ENCODE data around the gene SPTLC3.

The SPTLC3 gene

DNA sequence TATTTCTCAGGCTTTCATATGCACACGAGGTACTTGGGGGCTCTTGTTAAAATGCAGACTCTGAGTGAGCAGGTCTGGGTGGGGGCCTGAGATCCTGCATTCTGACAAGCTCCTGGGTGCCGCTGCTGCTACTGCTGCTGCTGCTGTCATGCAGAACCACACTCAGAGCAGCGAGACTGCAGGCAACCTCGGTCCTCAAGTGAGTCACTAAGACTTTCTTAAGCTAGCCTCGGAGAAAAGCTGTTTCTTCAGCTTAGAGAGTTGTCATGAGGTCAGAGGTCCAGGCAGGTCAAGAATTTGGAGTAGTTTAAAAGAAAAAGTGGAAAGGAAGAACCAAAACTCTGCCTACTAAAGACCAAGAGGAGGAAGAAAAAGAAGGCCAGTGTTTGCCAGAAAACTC lies 92.9 kb downstream of the SPTLC3 start:
- DNase-seq: no peak

DNA sequence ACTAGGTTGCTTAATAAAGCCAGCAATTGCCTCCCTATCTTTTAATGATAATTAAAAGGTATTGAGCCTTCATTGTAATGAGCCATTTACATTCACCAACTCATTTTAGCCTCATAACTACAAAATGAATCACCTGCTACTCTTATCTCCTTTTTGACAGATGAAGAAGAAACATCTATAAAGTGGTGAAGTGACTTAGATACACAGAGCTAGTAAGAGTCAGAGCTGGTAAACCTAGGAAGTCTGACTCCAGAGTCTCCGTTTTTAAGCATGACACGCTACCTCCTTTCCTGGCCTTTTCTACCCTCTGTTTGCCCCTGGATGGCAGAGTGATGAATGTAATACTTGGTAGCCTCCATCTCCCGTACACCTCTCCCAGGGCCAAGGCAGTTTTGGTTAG lies 93.5 kb downstream of the SPTLC3 start:
- DNase-seq: no peak

DNA sequence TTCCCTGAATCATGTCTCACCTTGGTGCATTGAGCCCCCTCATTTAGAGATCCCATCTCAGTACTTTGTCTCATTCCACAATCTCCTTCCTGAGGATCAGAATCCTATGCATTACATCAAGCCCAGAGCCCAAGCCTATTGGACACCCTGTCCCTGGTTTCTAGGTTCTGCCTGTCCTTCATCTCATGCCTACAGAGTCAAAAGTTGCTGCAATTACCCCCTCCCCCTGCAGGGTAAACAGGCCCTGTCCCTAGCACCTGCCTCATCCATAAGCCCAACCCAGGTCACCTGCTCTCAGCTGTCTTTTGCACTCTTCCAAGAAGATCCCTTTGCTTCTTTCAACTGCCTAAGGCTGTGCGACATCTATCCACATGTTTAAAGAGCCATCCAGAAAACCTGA lies 93.9 kb downstream of the SPTLC3 start:
- DNase-seq: no peak

DNA sequence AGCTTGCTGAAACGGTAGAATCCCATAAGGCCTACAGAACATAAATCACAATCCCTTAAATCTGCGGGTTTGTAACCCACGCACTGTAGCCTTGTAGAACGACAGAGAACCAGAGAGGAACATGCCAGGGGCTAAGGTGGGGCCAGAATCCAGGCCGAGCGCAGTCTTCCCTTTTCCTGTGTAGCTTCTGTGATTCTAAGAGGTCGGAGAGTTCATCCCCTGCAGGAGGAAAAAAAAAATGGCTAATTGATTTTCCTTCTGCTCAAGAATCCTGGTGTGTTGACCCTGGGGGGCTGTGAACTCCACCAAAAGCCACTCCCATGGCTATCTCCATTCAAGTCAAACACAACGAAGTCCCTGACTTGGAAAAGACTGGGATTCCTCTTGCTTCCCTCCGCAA lies 96.3 kb downstream of the SPTLC3 start:
- no peak for DNase-seq

DNA sequence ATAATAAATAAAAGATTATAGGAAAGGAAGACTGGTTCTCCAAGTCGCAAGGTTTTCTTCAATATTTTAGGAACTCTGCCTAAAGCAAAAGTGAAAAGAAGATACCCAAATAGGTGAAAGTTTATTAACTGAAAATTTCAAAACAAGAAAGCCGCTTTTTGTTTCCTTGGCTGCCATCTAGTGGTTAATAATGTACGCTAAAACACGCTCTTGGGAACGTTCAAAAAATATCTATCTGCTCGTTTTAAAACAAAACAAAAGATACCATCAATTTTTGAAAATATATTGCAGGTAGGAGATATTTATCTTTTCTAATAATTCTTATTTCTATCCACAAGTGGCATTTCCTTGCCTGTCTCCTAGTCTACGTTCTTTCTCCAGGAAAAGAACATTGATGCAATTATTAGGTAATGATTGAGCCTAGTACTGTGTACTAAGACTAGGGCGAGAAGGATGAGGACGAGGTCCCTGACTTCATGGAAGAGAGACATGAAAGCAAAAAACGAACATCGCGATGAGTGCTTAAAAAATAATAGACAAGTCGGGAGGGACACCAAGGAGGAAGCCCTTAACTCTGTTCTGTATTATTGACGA lies 97.2 kb downstream of the SPTLC3 start:
- no peak for DNase-seq

DNA sequence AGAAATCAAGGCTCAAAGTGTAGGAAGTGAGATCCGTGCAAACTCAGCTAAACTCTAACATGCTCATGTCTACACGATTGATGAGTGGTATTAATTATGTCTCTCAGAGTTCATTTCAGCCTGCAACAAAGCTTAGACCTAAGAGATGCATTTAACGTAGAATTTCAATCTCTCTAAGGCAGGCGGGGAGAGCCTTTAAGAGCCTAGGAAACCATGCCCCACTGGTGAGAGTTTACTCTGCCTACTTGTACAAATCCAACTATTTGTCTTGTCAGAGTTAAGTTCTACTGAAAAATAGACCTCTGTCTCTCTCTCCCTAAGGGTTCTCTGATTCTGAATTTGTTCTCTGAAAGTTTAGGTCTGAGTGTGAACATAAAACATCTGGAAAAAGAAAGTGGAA lies 100.9 kb downstream of the SPTLC3 start:
- no peak for DNase-seq

DNA sequence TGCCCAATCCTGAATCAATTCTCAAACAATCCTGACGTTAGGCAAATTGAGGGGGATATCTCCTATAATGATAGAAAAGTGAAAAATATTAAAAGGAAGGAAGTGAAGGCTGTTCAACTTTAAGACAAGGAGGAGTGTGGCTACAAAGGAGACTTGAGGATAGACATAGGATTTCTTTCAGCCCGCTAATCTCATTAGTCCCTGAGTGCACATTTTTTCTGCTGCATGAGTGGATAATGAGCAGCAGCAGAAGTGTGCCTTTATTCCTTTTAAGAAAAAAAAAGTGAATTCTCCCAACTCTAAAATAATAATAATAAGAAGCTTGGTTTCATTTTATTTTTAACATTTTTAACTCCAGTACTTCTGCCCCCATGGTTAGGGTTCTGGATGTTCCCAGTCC lies 102.0 kb downstream of the SPTLC3 start:
- no peak for DNase-seq

DNA sequence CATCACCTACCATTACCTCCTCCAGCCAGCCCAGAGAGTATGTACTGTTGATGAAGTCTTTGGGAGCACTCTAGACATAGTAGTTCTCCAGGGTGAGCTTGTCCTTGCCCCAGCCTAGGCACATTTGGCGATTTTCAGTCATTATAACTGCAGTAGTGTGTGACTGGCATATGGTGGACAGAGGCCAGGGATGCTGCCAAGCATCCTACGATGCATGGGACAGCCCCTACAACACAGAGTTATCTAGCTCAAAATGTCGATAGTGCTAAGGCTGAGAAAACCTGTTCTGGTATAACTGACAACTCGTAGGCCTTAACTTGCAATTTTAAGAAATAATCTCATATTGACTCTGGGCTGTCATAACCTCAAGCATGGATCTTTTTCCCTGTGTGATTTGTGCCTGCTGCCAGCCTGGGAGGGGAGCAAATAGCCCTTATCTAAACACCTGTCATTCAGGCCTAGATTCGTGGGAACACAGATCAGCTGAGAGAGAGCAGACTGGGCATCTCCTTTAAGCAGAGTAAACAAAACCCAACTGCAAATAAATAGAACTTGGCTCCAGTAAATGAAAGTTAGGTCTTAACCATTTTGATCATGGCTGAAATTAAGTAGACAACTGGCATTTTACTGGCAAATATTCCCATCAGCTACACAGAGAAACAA lies 102.6 kb downstream of the SPTLC3 start:
- DNase-seq: no peak

DNA sequence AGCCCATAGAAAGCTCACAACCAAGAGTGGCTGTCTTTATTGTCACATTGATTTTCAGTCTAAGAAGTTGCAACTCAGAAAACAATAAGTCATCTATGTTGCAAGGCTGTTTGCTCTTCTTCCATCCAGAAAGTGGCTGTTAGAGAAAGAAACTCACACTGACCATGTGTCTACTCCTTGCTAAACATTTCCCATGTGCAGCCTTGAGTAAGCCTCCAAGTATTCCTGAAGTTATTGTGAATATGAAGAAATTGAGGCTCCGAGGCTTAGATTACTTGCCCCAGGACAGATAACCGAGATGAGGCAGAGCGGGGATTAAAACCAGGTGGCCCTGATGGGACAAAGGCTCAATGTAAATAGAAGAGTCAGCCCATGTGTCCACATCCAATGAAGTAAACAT lies 105.0 kb downstream of the SPTLC3 start:
- DNase-seq: no peak

DNA sequence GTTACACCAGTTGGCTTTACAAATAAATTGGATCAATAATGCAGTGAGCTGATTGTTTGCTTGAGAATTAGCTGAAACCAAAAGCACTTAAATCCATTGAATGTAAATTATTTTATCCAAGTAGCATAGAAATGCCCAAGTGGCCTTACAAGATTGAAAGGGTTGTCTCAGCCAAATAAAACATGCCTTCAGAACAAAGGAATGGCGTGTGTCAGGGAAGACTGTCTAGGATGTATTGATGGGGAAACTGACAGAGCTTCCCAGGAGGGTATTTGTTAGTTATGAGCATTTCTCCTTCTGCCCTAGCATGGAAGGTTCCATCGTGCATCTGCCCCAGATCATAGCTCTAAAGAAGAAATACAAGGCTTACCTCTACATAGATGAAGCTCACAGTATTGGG lies 108.4 kb downstream of the SPTLC3 start:
- DNase-seq: no peak

DNA sequence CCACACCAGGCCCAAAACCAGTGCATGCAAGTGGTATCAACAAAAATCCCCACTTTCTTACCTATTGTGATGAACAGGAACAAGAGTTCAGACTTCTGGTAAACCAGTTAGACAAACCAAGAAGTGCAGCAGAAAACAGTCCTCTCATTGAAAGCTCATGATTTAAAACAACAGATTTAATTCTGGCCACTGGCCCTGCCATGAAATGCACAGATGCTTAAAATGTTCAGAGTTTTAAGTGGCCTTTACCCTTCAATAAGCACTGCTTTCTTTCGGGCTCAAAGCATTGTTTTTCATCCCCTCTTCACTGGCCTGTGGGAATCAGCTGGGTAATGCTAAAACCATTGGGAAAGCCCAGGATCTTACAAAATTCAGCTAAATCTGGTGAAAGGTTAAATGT lies 109.9 kb downstream of the SPTLC3 start:
- DNase-seq: no peak

DNA sequence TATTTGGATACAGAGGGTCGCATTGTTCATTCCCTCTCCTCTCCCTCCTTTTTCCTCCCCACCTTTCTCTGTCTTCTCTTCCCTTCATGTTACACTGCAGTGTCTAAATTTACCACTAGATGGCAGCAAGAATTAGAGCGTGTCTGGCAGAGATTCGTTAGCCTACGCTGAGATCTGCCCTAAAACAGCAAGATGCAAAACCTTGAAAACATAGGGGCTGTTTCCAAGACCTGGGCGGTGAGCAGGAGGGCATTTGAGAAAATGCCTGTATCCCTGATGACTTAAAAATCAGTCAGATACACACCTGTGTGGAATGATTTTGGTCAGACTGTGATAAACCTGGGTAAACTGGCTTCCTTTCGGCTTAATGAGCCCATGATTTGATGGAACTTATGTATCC lies 110.8 kb downstream of the SPTLC3 start:
- DNase-seq: no peak

DNA sequence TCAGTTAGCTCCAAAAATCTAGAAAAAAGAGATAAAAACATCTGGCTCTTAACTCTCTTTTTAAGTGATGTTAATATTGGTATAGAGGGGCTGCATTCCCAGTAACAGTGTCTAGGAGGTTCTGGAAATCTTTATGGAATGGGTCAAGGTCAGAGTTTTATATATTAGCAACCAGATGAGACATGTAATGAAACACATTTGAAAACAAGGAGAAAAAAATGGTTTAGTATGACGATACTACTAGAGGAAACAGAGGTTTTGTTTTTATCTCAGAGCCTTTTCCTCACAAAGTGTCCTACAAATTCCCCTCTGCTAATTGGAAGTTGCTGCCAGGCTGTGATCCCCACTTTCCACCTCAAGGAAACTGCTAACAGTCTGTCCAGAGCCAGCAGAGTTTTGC lies 111.7 kb downstream of the SPTLC3 start:
- no peak for DNase-seq

DNA sequence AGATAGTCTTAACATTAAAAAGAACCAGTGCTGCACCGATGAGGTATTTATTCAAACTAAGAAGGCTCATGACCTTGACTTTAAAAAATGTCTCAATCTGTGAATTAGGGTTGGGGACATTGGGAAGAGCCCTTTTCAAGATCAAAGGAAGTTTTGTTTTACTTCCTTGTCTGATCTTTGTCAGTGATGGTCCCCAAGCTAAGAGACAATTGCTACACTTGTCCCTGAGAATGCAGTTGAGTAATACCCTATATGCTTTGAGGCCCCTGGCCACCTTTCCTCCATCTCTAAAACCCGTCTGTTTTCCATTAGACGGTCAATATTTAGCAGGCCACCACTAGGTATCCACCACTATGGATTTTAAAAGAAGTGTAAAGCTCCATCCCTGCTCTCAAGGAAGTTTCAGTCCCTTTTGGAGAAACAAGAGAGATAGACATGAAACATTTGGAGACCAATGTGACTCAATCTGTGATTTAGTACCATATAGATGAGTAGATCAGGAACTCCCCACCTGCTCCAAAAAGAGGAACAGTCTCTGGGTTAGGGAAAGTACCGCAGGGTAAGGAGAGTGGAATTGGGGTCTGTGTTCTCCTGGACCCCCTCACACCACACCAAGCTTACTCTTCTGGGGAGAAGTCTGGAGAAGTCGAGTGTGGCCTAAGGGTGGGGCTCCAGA lies 113.2 kb downstream of the SPTLC3 start:
- no peak for DNase-seq

DNA sequence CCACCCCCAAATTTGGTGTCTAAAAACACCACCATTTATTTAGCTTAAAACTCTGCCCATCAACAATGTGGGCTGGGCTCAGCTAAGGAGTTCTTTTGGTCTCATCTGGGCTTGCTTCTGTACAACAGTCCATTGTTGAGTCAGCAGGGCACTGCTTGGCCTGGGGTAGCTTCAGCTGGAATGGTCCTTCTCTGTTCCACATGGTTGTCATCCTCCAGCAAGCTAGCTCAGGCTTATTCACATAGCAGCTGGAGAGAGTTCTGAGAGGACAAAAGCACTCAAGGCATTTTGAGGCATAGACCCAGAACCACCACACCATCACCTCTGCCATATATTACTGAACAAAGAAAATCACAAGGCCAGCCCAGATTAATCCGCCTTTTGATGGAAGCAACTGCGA lies 116.7 kb downstream of the SPTLC3 start:
- DNase-seq: no peak

DNA sequence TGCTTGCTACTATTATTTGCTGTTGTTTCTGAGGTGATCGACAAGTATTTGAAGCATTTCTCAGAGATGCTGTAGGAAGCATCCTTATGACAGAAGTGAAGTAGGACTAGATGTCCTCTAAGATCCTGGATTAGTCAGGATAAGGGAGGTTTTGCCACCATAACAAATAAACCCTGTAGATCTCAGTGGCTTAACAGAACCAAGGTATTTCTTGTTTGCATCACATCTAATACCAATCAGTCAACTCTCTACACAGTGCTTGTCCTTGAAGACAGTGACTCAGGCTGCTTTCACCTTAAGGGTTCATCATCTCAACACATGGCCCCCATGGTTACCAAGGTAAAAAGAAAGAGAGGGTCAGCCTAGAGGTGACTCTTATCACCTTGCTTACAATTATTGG lies 119.4 kb downstream of the SPTLC3 start:
- no peak for DNase-seq

DNA sequence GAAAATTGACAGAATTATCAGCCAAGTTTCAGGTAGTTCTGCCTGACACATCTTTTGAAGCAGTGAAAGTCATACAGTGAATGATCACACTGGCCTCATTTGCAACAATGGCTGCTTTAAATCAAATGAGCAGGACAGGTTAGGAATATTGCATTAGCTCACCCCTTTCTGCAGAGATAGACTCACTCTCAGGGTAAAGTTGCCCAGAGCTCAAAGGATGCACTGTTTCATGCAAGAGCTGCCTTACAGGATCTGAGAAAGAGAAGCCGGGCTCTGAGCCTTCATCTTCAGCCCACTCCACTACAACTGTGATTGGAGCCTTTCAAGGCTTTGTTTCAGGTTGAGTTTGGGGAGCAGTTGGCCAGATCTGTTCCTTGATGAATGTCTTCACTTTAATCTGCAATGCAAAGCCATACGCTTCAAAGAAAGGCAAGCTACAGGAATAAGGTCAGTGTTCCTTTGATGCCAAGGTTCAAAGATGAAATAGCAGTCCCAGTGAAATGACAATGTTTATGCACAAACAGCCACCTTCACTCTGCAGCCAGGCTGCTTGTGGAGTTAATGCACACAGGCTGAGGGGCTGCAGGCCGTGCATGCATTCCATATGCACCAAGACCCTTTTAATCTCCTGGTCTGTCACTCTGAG lies 121.4 kb downstream of the SPTLC3 start:
- no peak for DNase-seq

DNA sequence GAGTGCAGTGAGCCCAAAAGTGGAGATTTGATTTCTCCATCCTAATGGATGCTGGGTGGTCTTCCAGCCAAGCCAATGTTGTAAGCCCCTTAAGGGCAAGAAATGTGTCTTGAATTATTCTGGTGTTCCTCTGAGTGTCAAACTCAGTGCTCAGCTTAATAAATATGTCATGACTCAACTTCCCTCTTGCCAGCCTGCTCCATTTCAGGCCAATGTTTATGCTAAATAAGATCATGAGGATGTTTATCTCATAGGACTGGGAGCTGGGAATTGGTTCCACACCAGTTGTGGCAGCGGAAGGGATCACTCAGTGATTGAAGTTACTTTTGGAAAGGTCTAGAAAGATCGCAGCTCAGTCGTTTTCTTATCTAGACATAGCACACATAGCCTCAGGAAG lies 121.9 kb downstream of the SPTLC3 start:
- no peak for DNase-seq

DNA sequence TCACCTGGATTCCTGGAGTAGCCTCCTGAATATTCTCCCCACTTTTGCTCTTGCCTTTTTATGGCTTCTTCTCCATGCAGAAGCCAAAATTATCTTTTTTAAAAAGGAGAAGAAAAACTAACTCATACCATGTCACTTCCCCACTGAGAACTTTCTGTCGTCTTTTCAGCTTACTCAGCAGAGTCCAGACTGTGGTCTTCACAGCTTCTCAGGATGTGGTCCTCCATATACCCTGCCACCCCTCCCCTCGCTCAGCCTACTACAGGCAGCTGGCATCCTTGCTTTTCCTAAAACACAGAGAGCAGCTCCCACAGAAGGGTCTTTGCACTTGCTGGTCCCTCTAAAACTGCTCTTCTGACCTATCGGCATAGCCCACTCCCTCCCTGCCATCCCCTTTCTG lies 122.9 kb downstream of the SPTLC3 start:
- DNase-seq: no peak

DNA sequence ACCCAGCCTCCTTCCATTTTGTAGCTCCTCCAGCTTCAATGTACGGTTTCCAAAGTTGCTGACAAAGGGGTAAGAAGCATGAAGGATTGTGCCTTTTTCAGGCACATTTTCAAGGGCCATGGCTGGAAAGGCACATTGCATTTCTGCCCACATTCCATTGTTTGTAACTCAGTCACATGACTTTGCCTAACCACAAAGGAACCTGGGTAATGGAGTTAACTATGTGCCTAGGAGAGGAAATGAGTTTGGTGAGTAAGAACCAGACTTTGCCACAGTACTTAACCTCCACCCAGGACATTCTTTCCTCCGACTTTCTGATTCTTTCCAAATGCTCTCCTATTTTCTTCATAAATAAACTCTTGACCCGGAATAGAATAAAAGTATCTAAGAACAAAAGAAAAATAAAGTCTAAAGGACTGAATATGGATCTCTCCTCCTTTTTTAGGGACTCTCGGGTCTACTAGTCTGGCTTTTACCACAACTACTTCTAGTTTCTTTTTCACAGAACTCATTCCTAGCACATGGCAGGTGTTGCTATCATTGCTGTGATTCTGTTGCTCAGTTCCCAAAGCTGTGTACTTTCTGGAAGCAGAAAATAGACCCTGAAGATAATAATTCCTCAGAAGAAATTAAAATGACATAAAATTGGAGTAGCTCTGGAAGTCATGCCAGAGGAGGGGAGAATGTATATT lies 130.8 kb downstream of the SPTLC3 start:
- no peak for DNase-seq

DNA sequence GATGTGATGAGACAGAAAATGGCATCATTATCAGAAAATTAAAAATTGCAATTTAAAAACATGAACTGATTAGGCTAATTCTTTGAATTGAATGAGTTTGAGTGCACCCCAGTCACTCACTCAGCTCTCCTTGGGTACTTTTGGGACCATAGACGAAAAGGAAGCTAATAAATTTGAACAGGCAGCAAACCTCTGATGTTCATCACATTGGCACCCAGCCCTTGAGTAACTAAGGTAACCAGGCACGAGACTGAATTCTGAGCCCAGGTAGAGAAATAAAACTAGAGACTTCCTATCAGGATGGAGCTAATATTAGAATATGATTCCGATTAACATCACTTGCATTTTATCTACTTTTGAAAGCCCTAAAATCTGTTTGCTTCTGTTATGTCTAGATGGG lies 131.4 kb downstream of the SPTLC3 start:
- no peak for DNase-seq

DNA sequence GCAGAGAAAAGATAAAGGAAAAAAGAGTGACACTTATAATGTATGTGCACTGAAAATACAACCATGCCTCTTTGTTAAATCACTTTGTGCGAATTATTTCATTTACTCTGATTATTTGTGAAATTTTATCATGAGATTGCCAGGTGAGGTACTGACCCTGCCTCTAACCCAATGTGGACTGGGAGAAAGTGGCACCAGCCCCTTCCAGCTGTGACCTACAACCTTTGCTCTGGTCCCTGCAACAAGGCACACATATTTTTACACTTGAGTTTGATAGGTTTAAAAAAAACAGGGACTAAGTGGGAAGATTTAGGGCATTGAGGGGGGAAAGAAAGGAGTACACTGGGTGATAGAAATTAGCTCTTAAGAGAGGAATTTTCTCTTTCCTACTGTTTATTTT lies 132.0 kb downstream of the SPTLC3 start:
- no peak for DNase-seq

DNA sequence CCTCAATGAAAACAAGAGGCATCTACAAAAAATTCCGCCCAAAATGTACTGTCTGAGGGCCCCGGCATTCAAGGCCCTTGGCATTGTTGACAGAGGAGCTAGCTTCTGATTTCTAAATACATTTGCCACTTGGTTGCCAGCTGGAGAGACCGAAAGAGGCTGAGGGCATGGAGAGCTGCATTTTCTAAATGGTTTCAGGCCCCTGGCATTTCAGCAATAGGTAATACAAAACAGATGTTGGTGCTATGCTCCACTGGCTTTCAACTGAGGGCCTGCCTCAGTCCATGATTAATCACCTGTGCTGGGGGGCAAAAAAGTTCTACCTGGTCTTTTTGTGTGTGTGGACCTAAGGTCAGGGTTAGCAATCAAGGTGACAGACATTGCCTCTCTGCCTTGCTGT lies 132.8 kb downstream of the SPTLC3 start:
- no peak for DNase-seq

DNA sequence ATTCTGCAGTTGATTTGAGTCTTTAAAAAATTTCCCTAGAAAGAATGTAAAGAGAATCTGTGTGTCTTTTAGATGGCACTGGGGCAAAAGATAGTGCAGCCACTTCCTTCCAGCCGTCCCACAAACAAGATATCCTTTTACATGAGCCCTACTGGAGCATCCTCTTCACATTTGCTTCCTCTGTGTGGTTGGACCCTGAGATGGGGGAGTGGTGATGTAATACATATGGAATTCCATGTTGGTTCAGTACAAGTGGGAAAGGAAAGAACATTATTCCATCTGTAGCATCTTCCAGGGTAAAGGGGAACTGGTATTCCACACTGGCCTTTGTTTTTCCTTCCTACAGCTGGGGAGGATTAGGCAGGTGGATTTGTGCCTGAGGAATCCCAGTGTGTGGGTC lies 133.4 kb downstream of the SPTLC3 start:
- DNase-seq: no peak

Measured in GOT3 (cell line).